Activated CD4-positive, alpha-beta memory T cell treated with anti-CD3 and anti-CD28 coated beads, Interleukin-2, amount 10 ng/mL, durations not matched to agents 7 days and 5 days (primary cell): Measurements from ENCODE around the gene ATP9B. TPM values are rescaled to one million over a fixed set of nuclear protein-coding genes. Genes with fewer than 3 reads are reported as not detected.

Experiments
- CTCF ChIA-PET: fragments of 350-600 bp; sonication (Branson Sonifier 250); formaldehyde crosslinking; loops from one replicate; lab custom pipeline; 2021; ENCODE audit warnings: antibody characterized with exemption, inconsistent platforms; lab: Charles Lee
- POLR2A ChIA-PET: fragments of 350-600 bp; sonication (Branson Sonifier 250); formaldehyde crosslinking; loops from one replicate; lab custom pipeline; 2021; ENCODE audit warnings: antibody characterized with exemption; lab: Charles Lee
- DNase-seq: peaks from one replicate; pipeline ENCODE4 v3.0.0-alpha.2; 2020
- H3K27ac Mint-ChIP-seq: one replicate; pipeline ENCODE4 v1.8.0; 2021; ENCODE audit warnings: mild to moderate bottlenecking, mixed read lengths
- H3K27me3 Mint-ChIP-seq: one replicate; pipeline ENCODE4 v1.8.0; 2021; ENCODE audit warnings: mixed read lengths
- H3K36me3 Mint-ChIP-seq: one replicate; pipeline ENCODE4 v1.8.0; 2021; ENCODE audit warnings: low read depth, mixed read lengths
- H3K4me1 Mint-ChIP-seq: one replicate; pipeline ENCODE4 v1.8.0; 2021; ENCODE audit warnings: mixed read lengths
- H3K4me3 Mint-ChIP-seq: one replicate; pipeline ENCODE4 v1.8.0; 2021; ENCODE audit warnings: mild to moderate bottlenecking, mixed read lengths
- H3K9me3 Mint-ChIP-seq: one replicate; pipeline ENCODE4 v1.8.0; 2021; ENCODE audit warnings: mixed read lengths
- total RNA-seq, 2 experiments: library from RNA; stranded (reverse); gene quantifications; one replicate each; pipeline ENCODE4 v1.2.3, GENCODE V29; 2021

ATP9B gene
- total RNA-seq, 2 experiments from 2014 or later, result 25.7 to 27.2 TPM

DNA sequence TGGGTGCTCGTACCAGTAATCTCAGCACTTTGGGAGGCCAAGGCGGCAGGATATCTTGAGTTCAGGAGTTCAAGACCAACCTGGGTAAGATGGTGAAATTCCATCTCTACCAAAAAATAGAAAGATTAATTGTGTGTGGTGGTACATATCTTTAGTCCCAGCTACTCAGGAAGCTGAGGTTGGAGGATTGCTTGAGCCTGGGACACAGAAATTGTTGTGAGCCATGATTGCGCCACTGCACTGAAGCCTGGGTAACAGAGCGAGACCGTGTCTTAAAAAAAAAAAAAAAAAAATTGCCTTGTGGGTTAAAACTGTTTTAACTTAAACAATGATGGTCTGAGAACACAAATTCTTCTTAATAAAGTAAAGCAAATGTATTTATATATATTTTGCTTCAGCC lies 49.6 kb downstream of the ATP9B start:
- no peak for DNase-seq
- CTCF ChIA-PET, result interaction anchor here (0.6 kb wide), 1 partner anchor 11 kb away, joined by 4 read pairs; no protein-coding TSS in a partner anchor

DNA sequence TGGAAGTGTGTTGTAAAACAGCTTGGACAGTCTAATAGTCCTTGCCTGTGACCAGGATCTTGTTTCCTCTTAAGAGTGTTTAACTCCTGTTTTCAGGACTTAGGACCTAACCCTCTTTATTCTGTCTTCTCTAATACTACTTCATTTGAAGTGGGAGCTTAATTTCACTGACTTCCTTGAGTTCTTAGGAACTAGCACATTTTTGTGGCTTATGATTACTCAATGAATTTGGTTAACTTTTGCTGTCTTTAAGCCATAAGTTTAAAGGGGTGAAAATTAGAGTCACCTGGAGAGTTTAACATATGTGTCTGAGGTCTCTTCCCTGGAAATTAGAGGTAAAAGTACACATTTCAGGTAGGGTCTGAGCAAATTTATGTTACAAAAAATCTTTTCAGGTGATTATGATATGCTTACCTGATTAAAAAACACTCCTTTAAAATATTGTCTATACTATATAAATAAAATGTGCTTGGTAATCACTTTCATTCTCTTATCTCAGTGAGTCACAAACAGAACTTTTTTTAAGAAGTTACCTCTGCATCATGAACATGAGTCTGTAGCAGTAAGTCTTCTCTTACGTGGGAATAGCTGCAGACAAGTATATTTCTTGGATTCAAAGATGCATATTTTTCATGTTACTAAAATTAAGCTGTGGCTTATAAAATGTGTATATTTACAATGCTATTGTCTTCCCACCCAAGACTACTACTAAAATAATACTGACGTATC lies 52.7 kb downstream of the ATP9B start:
- ChIA-PET CTCF (no interaction called here), POLR2A (no interaction called here)
- no peak overlapping the region for H3K27ac Mint-ChIP-seq
- H3K4me3 Mint-ChIP-seq, result no peak overlapping the region
- no peaks in the 10 kb centered on the region for H3K4me1 Mint-ChIP-seq
- no peaks in the 10 kb centered on the region for H3K9me3 Mint-ChIP-seq
- no peaks in the 10 kb centered on the region for H3K27me3 Mint-ChIP-seq
- H3K36me3 Mint-ChIP-seq, result peaks cover 22% of the 10 kb centered on the region
- no peak for DNase-seq

More for the DNA sequence above, 49.6 kb downstream of the ATP9B start:
- no peaks in the 10 kb centered on the region for H3K4me1 Mint-ChIP-seq
- no peak overlapping the region for H3K4me3 Mint-ChIP-seq
- H3K36me3 Mint-ChIP-seq, result peaks cover 22% of the 10 kb centered on the region
- no peaks in the 10 kb centered on the region for H3K27me3 Mint-ChIP-seq
- H3K27ac Mint-ChIP-seq, result no peak overlapping the region
- no peaks in the 10 kb centered on the region for H3K9me3 Mint-ChIP-seq
- POLR2A ChIA-PET, result no interaction called here

DNA sequence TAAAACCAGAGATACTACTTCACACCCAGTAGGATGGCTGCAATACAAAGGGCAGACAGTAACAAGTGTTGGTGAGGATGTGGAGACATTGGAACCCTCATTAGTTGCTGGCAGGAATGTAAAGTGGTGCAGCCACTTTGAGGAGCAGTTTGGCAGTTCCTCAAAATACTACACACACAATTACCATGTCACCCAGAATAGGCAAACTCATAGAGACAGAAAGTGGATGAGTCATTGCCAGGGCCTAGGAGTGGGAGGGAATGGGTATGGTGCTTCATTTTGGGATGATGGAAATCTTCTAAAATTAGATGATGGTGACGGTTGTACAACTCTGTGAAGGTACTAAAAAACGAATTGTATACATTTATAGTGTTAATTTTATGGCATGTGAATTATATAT lies 54.8 kb downstream of the ATP9B start:
- H3K4me3 Mint-ChIP-seq, result no peak overlapping the region
- POLR2A ChIA-PET, result no interaction called here

DNA sequence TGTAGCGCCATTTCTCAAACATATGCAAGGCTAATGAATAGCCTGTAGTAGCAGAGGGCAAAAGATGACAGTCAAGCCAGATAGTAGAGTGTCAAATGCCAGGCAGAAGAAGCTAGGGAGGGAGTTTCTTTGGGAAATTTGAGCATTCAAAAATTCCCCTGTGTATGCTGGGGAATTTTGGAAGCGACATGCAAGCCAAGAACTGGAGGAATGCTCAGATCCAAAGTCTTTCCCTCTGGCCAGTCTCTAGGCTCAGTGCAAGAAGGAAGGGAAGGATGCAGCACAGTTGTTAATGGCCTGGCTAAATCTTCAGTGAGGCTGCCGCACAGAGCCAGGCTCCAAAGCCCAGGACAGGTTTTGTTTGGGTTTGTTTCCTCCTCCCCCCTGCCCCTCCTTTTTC lies 59.9 kb downstream of the ATP9B start:
- no peaks in the 10 kb centered on the region for H3K27me3 Mint-ChIP-seq
- H3K36me3 Mint-ChIP-seq, result peaks cover 34% of the 10 kb centered on the region
- H3K4me3 Mint-ChIP-seq, result no peak overlapping the region
- no peak for DNase-seq
- no peaks in the 10 kb centered on the region for H3K9me3 Mint-ChIP-seq
- POLR2A ChIA-PET, result no interaction called here
- CTCF ChIA-PET, result no interaction called here
- H3K4me1 Mint-ChIP-seq, result no peaks in the 10 kb centered on the region
- no peak overlapping the region for H3K27ac Mint-ChIP-seq

More for the DNA sequence above, 54.8 kb downstream of the ATP9B start:
- peaks cover 37% of the 10 kb centered on the region for H3K36me3 Mint-ChIP-seq
- no peaks in the 10 kb centered on the region for H3K27me3 Mint-ChIP-seq
- DNase-seq, result no peak
- no peak overlapping the region for H3K27ac Mint-ChIP-seq
- no peaks in the 10 kb centered on the region for H3K9me3 Mint-ChIP-seq
- H3K4me1 Mint-ChIP-seq, result no peaks in the 10 kb centered on the region
- CTCF ChIA-PET, result no interaction called here

- H3K4me1 Mint-ChIP-seq, result no peaks in the 10 kb centered on the region
- no peaks in the 10 kb centered on the region for H3K27me3 Mint-ChIP-seq
- H3K27ac Mint-ChIP-seq, result no peak overlapping the region
- H3K9me3 Mint-ChIP-seq, result no peaks in the 10 kb centered on the region
- H3K36me3 Mint-ChIP-seq, result peaks cover 30% of the 10 kb centered on the region
- CTCF ChIA-PET, result no interaction called here
- no peak overlapping the region for H3K4me3 Mint-ChIP-seq
- DNase-seq, result no peak
- POLR2A ChIA-PET, result no interaction called here
Measured at GRCh38 chr18:79133724-79134123, 64.5 kb downstream of the ATP9B start.

GRCh38 chr18:79135924-79136323 lies 66.7 kb downstream of the ATP9B start:
- ChIA-PET CTCF (no interaction called here), POLR2A (no interaction called here)
- Mint-ChIP-seq H3K9me3 (no peaks in the 10 kb centered on the region), H3K4me1 (peaks cover 2% of the 10 kb centered on the region), H3K36me3 (peaks cover 18% of the 10 kb centered on the region), H3K4me3 (no peak overlapping the region), H3K27me3 (no peaks in the 10 kb centered on the region), H3K27ac (no peak overlapping the region)
- DNase-seq, result no peak

DNA sequence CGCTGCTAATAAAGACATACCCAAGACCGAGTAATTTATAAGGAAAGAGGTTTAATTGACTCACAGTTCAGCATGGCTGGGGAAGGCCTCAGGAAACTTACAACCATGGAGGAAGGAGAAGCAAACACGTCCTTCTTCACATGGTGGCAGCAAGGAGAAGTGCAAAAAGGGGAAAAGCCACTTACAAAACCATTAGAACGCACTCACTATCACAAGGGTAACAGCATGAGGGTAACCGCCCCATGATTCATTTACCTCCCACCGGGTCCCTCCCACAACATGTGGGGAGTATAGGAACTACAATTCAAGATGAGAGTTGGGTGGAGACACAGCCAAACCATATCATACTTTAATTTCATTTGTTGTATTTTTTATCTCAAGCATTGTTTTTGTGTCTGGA lies 67.5 kb downstream of the ATP9B start:
- Mint-ChIP-seq H3K27me3 (no peaks in the 10 kb centered on the region), H3K9me3 (no peaks in the 10 kb centered on the region), H3K4me1 (peaks cover 2% of the 10 kb centered on the region), H3K27ac (no peak overlapping the region), H3K36me3 (peaks cover 18% of the 10 kb centered on the region), H3K4me3 (no peak overlapping the region)
- no peak for DNase-seq
- POLR2A ChIA-PET, result no interaction called here
- CTCF ChIA-PET, result no interaction called here

DNA sequence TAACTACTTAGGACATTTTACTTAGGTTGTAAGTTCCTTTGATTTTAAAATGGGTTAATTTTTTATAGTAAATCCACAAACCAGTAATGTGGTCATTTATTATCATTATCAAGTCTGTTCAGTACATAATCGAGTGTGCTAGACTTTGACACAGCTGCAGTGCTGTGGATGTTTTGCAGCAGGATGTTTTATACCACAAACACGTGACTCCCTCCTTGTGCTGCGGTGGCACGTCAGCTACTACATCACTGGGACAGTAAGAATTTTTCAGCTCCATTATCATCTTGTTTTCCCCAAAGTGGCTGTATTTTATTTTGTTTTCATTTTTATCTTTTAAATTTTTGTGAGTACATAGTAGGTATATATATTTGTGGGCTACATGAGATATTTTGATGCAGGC lies 70.0 kb downstream of the ATP9B start:
- H3K27ac Mint-ChIP-seq, result no peak overlapping the region
- DNase-seq, result peak; percentile 32
- peaks cover 2% of the 10 kb centered on the region for H3K4me1 Mint-ChIP-seq
- H3K9me3 Mint-ChIP-seq, result no peaks in the 10 kb centered on the region
- H3K27me3 Mint-ChIP-seq, result no peaks in the 10 kb centered on the region
- CTCF ChIA-PET, result no interaction called here
- peaks cover 21% of the 10 kb centered on the region for H3K36me3 Mint-ChIP-seq
- no peak overlapping the region for H3K4me3 Mint-ChIP-seq
- POLR2A ChIA-PET, result no interaction called here

GRCh38 chr18:79147014-79147413 lies 77.8 kb downstream of the ATP9B start:
- peaks cover 22% of the 10 kb centered on the region for H3K36me3 Mint-ChIP-seq
- no peaks in the 10 kb centered on the region for H3K27me3 Mint-ChIP-seq
- H3K27ac Mint-ChIP-seq, result no peak overlapping the region
- CTCF ChIA-PET, result no interaction called here
- H3K4me1 Mint-ChIP-seq, result no peaks in the 10 kb centered on the region
- no peak for DNase-seq
- no peaks in the 10 kb centered on the region for H3K9me3 Mint-ChIP-seq
- H3K4me3 Mint-ChIP-seq, result no peak overlapping the region
- POLR2A ChIA-PET, result interaction anchor here (0.7 kb wide), 1 partner anchor 9 kb away, joined by 3 read pairs; no protein-coding TSS in a partner anchor

- POLR2A ChIA-PET, result no interaction called here
- Mint-ChIP-seq H3K4me3 (no peak overlapping the region), H3K27ac (no peak overlapping the region), H3K27me3 (no peaks in the 10 kb centered on the region), H3K9me3 (no peaks in the 10 kb centered on the region), H3K36me3 (peaks cover 14% of the 10 kb centered on the region), H3K4me1 (no peaks in the 10 kb centered on the region)
- CTCF ChIA-PET, result no interaction called here
- DNase-seq, result no peak
Measured at GRCh38 chr18:79151191-79151590, 82.0 kb downstream of the ATP9B start.

DNA sequence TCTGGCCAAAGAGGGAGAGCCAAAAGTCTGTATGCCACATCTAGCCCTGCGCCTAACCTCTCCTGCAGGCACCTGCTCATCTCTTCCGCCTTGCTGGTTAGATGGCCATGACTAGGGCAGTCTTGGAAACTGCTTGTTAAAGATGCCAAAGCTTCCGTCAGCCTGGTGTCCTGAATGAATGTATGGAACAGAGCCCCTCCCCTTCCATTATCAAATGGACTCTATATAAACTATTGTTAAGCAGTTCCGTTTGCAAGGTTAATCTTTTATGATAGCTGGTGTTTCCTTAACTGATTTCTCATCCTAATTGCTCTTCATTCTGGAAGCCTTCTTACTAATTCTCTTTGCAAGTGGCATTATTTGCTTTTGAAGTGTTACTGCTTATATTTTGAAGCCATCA lies 87.1 kb downstream of the ATP9B start:
- CTCF ChIA-PET, result no interaction called here
- no peaks in the 10 kb centered on the region for H3K27me3 Mint-ChIP-seq
- H3K36me3 Mint-ChIP-seq, result peaks cover 23% of the 10 kb centered on the region
- peaks cover 17% of the 10 kb centered on the region for H3K4me1 Mint-ChIP-seq
- DNase-seq, result no peak
- H3K4me3 Mint-ChIP-seq, result no peak overlapping the region
- no peaks in the 10 kb centered on the region for H3K9me3 Mint-ChIP-seq
- peak overlapping the region; percentile 69 for H3K27ac Mint-ChIP-seq
- POLR2A ChIA-PET, result no interaction called here

GRCh38 chr18:79164706-79165105 lies 95.5 kb downstream of the ATP9B start:
- no peak overlapping the region for H3K27ac Mint-ChIP-seq
- peaks cover 16% of the 10 kb centered on the region for H3K36me3 Mint-ChIP-seq
- H3K9me3 Mint-ChIP-seq, result no peaks in the 10 kb centered on the region
- H3K4me3 Mint-ChIP-seq, result no peak overlapping the region
- no peak for DNase-seq
- CTCF ChIA-PET, result no interaction called here
- H3K4me1 Mint-ChIP-seq, result peaks cover 1% of the 10 kb centered on the region
- no peaks in the 10 kb centered on the region for H3K27me3 Mint-ChIP-seq
- POLR2A ChIA-PET, result no interaction called here

GRCh38 chr18:79166702-79167101 lies 97.5 kb downstream of the ATP9B start:
- DNase-seq, result no peak
- ChIA-PET CTCF (no interaction called here), POLR2A (no interaction called here)
- Mint-ChIP-seq H3K27ac (no peak overlapping the region), H3K4me1 (peaks cover 1% of the 10 kb centered on the region), H3K9me3 (no peaks in the 10 kb centered on the region), H3K4me3 (no peak overlapping the region), H3K27me3 (no peaks in the 10 kb centered on the region), H3K36me3 (peaks cover 13% of the 10 kb centered on the region)

- H3K27me3 Mint-ChIP-seq, result no peaks in the 10 kb centered on the region
- H3K4me3 Mint-ChIP-seq, result no peak overlapping the region
- H3K27ac Mint-ChIP-seq, result no peak overlapping the region
- peaks cover 1% of the 10 kb centered on the region for H3K4me1 Mint-ChIP-seq
- CTCF ChIA-PET, result no interaction called here
- no peaks in the 10 kb centered on the region for H3K9me3 Mint-ChIP-seq
- POLR2A ChIA-PET, result no interaction called here
- DNase-seq, result no peak
- H3K36me3 Mint-ChIP-seq, result peaks cover 13% of the 10 kb centered on the region
Measured at GRCh38 chr18:79167526-79168190, 98.5 kb downstream of the ATP9B start.
